Caco-2 (cell line): Measurements from ENCODE around the gene SDC1. TPM values are rescaled to one million over a fixed set of nuclear protein-coding genes. Genes with fewer than 3 reads are reported as not detected.

Experiments used
- BruUV-seq: library from RNA; stranded (reverse); fragments of 400-500 nt; replicated peaks from 2 replicates; lab custom pipeline; 2021; lab: Mats Ljungman, UMichigan
- CTCF ChIA-PET: fragments of 300-600 bp; sonication (Branson Sonifier 250); formaldehyde crosslinking; loops from one replicate; lab custom pipeline; 2022; ENCODE audit warnings: antibody characterized with exemption; lab: Charles Lee
- POLR2A ChIA-PET: fragments of 300-600 bp; sonication (Branson Sonifier 250); formaldehyde crosslinking; loops from one replicate; lab custom pipeline; 2022; ENCODE audit warnings: antibody characterized with exemption; lab: Charles Lee
- DNase-seq, 2 experiments: peaks; one replicate each; pipeline versions ENCODE4 v3.0.0 to v3.0.0-alpha.2; 2020 to 2022
- H3K27me3 ChIP-seq: replicated peaks from 2 replicates; pipeline ENCODE4 v1.6.0; 2011; ENCODE audit warnings: low read length; ENCODE audit not compliant: control insufficient read depth, insufficient read depth
- H3K36me3 ChIP-seq: 2 replicates; pipeline ENCODE4 v1.5.1; 2011; ENCODE audit warnings: low read length; ENCODE audit not compliant: control insufficient read depth, insufficient read depth
- H3K4me1 ChIP-seq: fragments of 250-450 bp; sonication (Bioruptor Pico); 2 replicates; pipeline ENCODE4 v1.5.1; 2020; ENCODE audit warnings: mild to moderate bottlenecking
- H3K4me3 ChIP-seq: 2 replicates; pipeline ENCODE4 v1.5.1; 2011; ENCODE audit warnings: low read depth, mild to moderate bottlenecking, control low read depth, low read length
- H3K9me3 ChIP-seq: fragments of 250-450 bp; sonication (Bioruptor Pico); 2 replicates; pipeline ENCODE4 v1.5.1; 2020; ENCODE audit warnings: mild to moderate bottlenecking, moderate library complexity
- H3K27ac Mint-ChIP-seq: one replicate; pipeline ENCODE4 v1.8.0; 2022; ENCODE audit warnings: mixed read lengths; ENCODE audit not compliant: unreplicated experiment
- H3K27me3 Mint-ChIP-seq: one replicate; pipeline ENCODE4 v1.8.0; 2022; ENCODE audit warnings: mixed read lengths; ENCODE audit not compliant: insufficient read depth, unreplicated experiment
- H3K36me3 Mint-ChIP-seq: one replicate; pipeline ENCODE4 v1.8.0; 2022; ENCODE audit warnings: mild to moderate bottlenecking, mixed read lengths; ENCODE audit not compliant: insufficient read depth, unreplicated experiment
- H3K4me1 Mint-ChIP-seq: one replicate; pipeline ENCODE4 v1.8.0; 2022; ENCODE audit warnings: low read depth, mixed read lengths; ENCODE audit not compliant: unreplicated experiment
- H3K4me3 Mint-ChIP-seq: one replicate; pipeline ENCODE4 v1.8.0; 2022; ENCODE audit warnings: mild to moderate bottlenecking, moderate library complexity, mixed read lengths; ENCODE audit not compliant: unreplicated experiment
- H3K9me3 Mint-ChIP-seq: one replicate; pipeline ENCODE4 v1.8.0; 2022; ENCODE audit warnings: mixed read lengths; ENCODE audit not compliant: unreplicated experiment
- CTCF ChIP-seq, 2 experiments: fragments of 200-600 bp in 1 of 2; IDR thresholded peaks; 1 replicate in 1 of 2; 2 replicates in 1 of 2; pipeline versions ENCODE4 v1.5.1 to v1.8.0; 2011 to 2022; ENCODE audit warnings: antibody characterized with exemption in 1 of 2, control low read depth in 1 of 2, inconsistent platforms in 1 of 2, low read depth in 1 of 2, low read length in 1 of 2, mild to moderate bottlenecking in 1 of 2, moderate library complexity in 1 of 2; ENCODE audit not compliant: insufficient read depth in 1 of 2, severe bottlenecking in 1 of 2, unreplicated experiment in 1 of 2
- intact Hi-C: fragments of 100-400 bp; cut with micrococcal nuclease; formaldehyde crosslinking; loops from one replicate; pipeline ENCODE4 v1.10.0; 2022; ENCODE audit not compliant: unreplicated experiment
- total RNA-seq: library from RNA; stranded (reverse); gene quantifications from 2 replicates; pipeline ENCODE4 v1.2.3, GENCODE V29; 2022

The SDC1 gene
- total RNA-seq, 1 experiment from 2014 or later: 24.3 TPM

GRCh38 chr2:20209373-20210109, 15.4 kb downstream of the SDC1 start:
- H3K36me3 ChIP-seq: no peaks in the 10 kb centered on the region
- CTCF ChIA-PET: interaction anchor here (0.6 to 0.8 kb wide), 2 partner anchors 14 to 16 kb away, joined by 3 to 5 read pairs; partner anchors contain the start of gene SDC1
- POLR2A ChIA-PET: no interaction called here
- H3K9me3 ChIP-seq: no peaks in the 10 kb centered on the region
- H3K4me1 Mint-ChIP-seq: peaks cover 20% of the 10 kb centered on the region
- TF ChIP-seq CTCF (IDR thresholded peaks at IDR 0.05; ENCODE audit: insufficient read depth in 1 of 2, low read depth in 1 of 2, low read length in 1 of 2, severe bottlenecking in 1 of 2, unreplicated experiment in 1 of 2): no peak
- H3K9me3 Mint-ChIP-seq: no peaks in the 10 kb centered on the region
- no peaks in the 10 kb centered on the region for H3K27me3 ChIP-seq
- no peak overlapping the region for H3K4me3 Mint-ChIP-seq
- no peaks in the 10 kb centered on the region for H3K27me3 Mint-ChIP-seq
- H3K27ac Mint-ChIP-seq: no peak overlapping the region
- no peak for DNase-seq
- H3K4me3 ChIP-seq: no peak overlapping the region
- no TSS peak for BruUV-seq
- intact Hi-C loops: no loop called here
- no peaks in the 10 kb centered on the region for H3K36me3 Mint-ChIP-seq
- peaks cover 25% of the 10 kb centered on the region for H3K4me1 ChIP-seq

GRCh38 chr2:20208476-20208859, 16.5 kb downstream of the SDC1 start:
- Mint-ChIP-seq H3K4me3 (no peak overlapping the region), H3K9me3 (no peaks in the 10 kb centered on the region), H3K27ac (no peak overlapping the region), H3K36me3 (no peaks in the 10 kb centered on the region), H3K27me3 (no peaks in the 10 kb centered on the region), H3K4me1 (peaks cover 9% of the 10 kb centered on the region)
- Histone ChIP-seq H3K9me3 (no peaks in the 10 kb centered on the region), H3K4me1 (peaks cover 14% of the 10 kb centered on the region), H3K27me3 (no peaks in the 10 kb centered on the region), H3K36me3 (peaks cover 2% of the 10 kb centered on the region; the same call in 1 of the 2 replicates), H3K4me3 (no peak overlapping the region)
- ChIA-PET POLR2A (no interaction called here), CTCF (interaction anchor here (0.8 to 2.1 kb wide), 2 partner anchors 17 to 193 kb away, joined by 3 to 6 read pairs; partner anchors contain the start of gene SDC1)
- no peak for TF ChIP-seq CTCF (IDR thresholded peaks at IDR 0.05; ENCODE audit: insufficient read depth in 1 of 2, low read depth in 1 of 2, low read length in 1 of 2, severe bottlenecking in 1 of 2, unreplicated experiment in 1 of 2)
- intact Hi-C loops: no loop called here
- BruUV-seq: no TSS peak
- no peak for DNase-seq

GRCh38 chr2:20207051-20207450, 17.9 kb downstream of the SDC1 start:
- POLR2A ChIA-PET: no interaction called here
- Mint-ChIP-seq H3K9me3 (no peaks in the 10 kb centered on the region), H3K36me3 (peaks cover 5% of the 10 kb centered on the region), H3K4me1 (peaks cover 7% of the 10 kb centered on the region), H3K27ac (no peak overlapping the region), H3K27me3 (no peaks in the 10 kb centered on the region), H3K4me3 (no peak overlapping the region)
- H3K36me3 ChIP-seq: peaks cover 2% of the 10 kb centered on the region; the same call in 1 of the 2 replicates
- H3K27me3 ChIP-seq: no peaks in the 10 kb centered on the region
- DNase-seq: no peak
- BruUV-seq: no TSS peak
- 0 out of 2 replicates have a peak, but pooled peaks cover 6% of the 10 kb centered on the region for H3K4me1 ChIP-seq
- H3K4me3 ChIP-seq: no peak overlapping the region
- H3K9me3 ChIP-seq: no peaks in the 10 kb centered on the region
- CTCF ChIA-PET: interaction anchor here (2.1 kb wide), 1 partner anchor 18 kb away, joined by 6 read pairs; the partner anchor contains the start of gene SDC1
- intact Hi-C loops: no loop called here
- no peak for TF ChIP-seq CTCF (IDR thresholded peaks at IDR 0.05; ENCODE audit: insufficient read depth in 1 of 2, low read depth in 1 of 2, low read length in 1 of 2, severe bottlenecking in 1 of 2, unreplicated experiment in 1 of 2)
